WI38 (cell line): ENCODE measurements around the gene IGSF23.

Experiments
- H3K4me3 ChIP-seq: 2 replicates; pipeline ENCODE4 v1.5.1; 2011; ENCODE audit warnings: low read depth, mild to moderate bottlenecking, control low read depth, low read length
- TF ChIP-seq, protein P1 (sequence below): IDR thresholded peaks from 2 replicates; pipeline ENCODE4 v1.5.1; 2012; ENCODE audit warnings: low read depth, mild to moderate bottlenecking, control low read depth, low read length

The IGSF23 gene

GRCh38 chr19:44644402-44645016, 31.1 kb downstream of the IGSF23 start:
- peak overlapping the region; percentile 69 for H3K4me3 ChIP-seq
- TF ChIP-seq, protein P1, sequence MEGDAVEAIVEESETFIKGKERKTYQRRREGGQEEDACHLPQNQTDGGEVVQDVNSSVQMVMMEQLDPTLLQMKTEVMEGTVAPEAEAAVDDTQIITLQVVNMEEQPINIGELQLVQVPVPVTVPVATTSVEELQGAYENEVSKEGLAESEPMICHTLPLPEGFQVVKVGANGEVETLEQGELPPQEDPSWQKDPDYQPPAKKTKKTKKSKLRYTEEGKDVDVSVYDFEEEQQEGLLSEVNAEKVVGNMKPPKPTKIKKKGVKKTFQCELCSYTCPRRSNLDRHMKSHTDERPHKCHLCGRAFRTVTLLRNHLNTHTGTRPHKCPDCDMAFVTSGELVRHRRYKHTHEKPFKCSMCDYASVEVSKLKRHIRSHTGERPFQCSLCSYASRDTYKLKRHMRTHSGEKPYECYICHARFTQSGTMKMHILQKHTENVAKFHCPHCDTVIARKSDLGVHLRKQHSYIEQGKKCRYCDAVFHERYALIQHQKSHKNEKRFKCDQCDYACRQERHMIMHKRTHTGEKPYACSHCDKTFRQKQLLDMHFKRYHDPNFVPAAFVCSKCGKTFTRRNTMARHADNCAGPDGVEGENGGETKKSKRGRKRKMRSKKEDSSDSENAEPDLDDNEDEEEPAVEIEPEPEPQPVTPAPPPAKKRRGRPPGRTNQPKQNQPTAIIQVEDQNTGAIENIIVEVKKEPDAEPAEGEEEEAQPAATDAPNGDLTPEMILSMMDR: no peak

DNA sequence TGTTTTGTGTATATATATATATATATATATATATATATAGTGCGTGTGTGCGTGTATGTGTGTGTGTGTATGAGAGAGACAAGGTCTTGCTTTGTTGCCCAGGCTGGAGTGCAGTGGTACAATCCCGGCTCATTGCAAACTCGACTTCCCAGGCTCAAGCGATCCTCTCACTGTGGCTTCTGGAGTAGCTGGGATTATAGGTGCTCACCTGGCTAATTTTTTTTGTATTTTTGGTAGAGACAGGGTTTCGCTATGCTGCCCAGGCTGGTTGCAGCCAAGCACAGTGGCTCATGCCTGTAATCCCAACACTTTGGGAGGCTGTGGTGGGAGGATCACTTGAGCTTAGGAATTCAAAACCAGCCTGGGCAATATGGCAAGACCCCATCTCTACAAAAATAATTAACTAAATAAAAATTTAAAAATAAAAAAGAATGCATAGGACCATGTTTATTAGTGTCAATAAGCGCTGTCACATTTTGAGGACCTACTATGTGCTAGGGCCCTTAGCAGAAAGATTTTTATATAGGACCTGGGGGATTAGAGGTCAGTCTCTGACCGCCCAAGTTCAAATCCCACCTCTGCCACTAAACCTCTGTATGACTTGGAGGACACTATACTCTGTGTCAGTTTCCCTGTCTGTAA, 32.2 kb downstream of the IGSF23 start:
- TF ChIP-seq, protein P1: no peak
- peak overlapping the region; percentile 59 for H3K4me3 ChIP-seq

GRCh38 chr19:44646049-44646416, 32.7 kb downstream of the IGSF23 start:
- H3K4me3 ChIP-seq: peak overlapping the region; percentile 59
- TF ChIP-seq, protein P1: no peak

DNA sequence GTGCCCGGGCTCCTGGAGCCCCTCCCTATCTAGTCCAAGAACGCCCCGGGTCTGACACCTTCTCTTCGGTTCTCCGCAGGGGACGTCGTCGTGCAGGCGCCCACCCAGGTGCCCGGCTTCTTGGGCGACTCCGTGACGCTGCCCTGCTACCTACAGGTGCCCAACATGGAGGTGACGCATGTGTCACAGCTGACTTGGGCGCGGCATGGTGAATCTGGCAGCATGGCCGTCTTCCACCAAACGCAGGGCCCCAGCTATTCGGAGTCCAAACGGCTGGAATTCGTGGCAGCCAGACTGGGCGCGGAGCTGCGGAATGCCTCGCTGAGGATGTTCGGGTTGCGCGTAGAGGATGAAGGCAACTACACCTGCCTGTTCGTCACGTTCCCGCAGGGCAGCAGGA, 33.8 kb downstream of the IGSF23 start:
- TF ChIP-seq, protein P1: no peak
- H3K4me3 ChIP-seq: no peak overlapping the region

GRCh38 chr19:44648631-44649251, 35.4 kb downstream of the IGSF23 start:
- TF ChIP-seq, protein P1: no peak

GRCh38 chr19:44649578-44650145, 36.3 kb downstream of the IGSF23 start:
- no peak overlapping the region for H3K4me3 ChIP-seq
- TF ChIP-seq, protein P1: no peak

More at GRCh38 chr19:44648631-44649251, 35.4 kb downstream of the IGSF23 start:
- no peak overlapping the region for H3K4me3 ChIP-seq

DNA sequence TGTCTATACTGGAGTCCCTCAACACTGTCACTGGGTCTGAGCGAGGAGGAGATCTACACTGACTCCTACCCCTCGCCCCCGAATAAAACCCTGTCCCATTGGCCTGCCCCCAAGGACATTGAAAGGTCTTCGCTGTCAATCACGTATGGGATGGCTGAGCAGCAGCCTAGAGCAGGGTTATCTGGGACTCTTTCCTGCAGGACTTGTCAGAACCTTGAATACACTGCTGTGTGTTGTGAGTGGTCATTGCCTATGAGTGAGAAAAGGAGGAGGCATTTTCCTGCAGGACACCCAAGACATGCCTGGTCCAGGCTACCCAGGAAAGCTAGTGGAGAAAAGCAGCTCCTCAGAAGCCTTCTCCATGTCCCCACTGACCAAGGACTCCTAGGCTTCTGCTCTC, 40.0 kb downstream of the IGSF23 start:
- no peak overlapping the region for H3K4me3 ChIP-seq
- TF ChIP-seq, protein P1: no peak
